AG04449 (cell line): ENCODE results near the gene TSC1.
"Not testable (repeated sequence)": the region's sequence is repeated elsewhere in the genome, so short reads cannot be mapped to it uniquely, and the experiment has no call there.

Experiments
- CTCF ChIA-PET: fragments of 350-600 bp; formaldehyde crosslinking; extraction: SDS; loops from one replicate; lab custom pipeline; 2021; ENCODE audit warnings: antibody characterized with exemption; lab: Yijun Ruan, JAX
- POLR2A ChIA-PET: fragments of 400-600, 350-600 bp; formaldehyde crosslinking; extraction: SDS; loops from one replicate; lab custom pipeline; 2020; ENCODE audit warnings: antibody characterized with exemption, inconsistent platforms; lab: Yijun Ruan, JAX
- DNase-seq: peaks from one replicate; pipeline ENCODE4 v3.0.0-alpha.2; 2010; ENCODE audit warnings: low read depth, low spot score
- H3K4me3 ChIP-seq: 2 replicates; pipeline ENCODE4 v1.5.1; 2011; ENCODE audit warnings: low read depth, mild to moderate bottlenecking, control low read depth, low read length
- TF ChIP-seq, protein P1 (sequence below): IDR thresholded peaks from one replicate; pipeline ENCODE4 v1.5.1; 2011; ENCODE audit warnings: mild to moderate bottlenecking, moderate library complexity, low read length, control low read depth, inconsistent platforms; ENCODE audit not compliant: insufficient read depth; ENCODE audit errors: missing control alignments

The TSC1 gene

DNA sequence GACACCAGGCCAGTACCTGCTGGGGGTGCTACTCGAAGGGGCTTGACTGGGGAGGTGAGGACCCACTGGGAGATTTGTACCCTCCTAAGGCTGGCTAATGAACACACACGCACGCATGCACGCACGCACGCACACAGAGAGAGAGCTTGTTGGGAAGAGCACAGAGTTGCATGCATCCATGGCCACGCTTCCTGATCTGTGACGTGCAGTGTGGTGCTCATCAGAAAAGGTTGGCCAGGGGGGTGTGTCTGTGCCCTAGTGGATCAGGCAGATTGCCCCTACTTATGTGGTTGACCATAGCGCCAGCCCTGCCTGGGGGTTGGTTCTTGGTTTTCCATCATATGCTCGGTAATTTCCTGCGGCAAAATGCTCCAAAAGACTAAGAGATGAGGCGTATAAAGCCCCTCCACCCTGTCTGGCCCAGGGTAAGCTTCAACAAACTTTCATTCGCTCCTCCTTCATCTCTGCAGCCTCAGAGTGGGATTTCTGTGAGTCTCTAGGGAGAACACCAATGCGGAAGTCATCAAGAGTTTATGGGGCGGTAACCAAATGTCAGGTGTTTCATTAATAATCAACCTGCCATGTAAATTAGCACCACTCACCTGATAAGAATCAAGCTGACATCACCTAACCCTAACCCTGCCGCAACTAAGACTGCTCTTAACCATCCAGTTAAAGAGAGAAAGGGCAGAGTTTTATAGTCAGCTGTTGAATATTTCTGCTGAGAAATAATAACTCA is 26.1 kb upstream of the TSC1 start:
- no peak for DNase-seq
- no peak overlapping the region for H3K4me3 ChIP-seq
- CTCF ChIA-PET, result interaction anchor here (1.1 to 2.9 kb wide), 10 partner anchors 8 to 69 kb away, joined by 3 to 10 read pairs (median 4); partner anchors contain the start of gene TSC1
- POLR2A ChIA-PET, result no interaction called here
- TF ChIP-seq, protein P1, sequence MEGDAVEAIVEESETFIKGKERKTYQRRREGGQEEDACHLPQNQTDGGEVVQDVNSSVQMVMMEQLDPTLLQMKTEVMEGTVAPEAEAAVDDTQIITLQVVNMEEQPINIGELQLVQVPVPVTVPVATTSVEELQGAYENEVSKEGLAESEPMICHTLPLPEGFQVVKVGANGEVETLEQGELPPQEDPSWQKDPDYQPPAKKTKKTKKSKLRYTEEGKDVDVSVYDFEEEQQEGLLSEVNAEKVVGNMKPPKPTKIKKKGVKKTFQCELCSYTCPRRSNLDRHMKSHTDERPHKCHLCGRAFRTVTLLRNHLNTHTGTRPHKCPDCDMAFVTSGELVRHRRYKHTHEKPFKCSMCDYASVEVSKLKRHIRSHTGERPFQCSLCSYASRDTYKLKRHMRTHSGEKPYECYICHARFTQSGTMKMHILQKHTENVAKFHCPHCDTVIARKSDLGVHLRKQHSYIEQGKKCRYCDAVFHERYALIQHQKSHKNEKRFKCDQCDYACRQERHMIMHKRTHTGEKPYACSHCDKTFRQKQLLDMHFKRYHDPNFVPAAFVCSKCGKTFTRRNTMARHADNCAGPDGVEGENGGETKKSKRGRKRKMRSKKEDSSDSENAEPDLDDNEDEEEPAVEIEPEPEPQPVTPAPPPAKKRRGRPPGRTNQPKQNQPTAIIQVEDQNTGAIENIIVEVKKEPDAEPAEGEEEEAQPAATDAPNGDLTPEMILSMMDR, result no peak

DNA sequence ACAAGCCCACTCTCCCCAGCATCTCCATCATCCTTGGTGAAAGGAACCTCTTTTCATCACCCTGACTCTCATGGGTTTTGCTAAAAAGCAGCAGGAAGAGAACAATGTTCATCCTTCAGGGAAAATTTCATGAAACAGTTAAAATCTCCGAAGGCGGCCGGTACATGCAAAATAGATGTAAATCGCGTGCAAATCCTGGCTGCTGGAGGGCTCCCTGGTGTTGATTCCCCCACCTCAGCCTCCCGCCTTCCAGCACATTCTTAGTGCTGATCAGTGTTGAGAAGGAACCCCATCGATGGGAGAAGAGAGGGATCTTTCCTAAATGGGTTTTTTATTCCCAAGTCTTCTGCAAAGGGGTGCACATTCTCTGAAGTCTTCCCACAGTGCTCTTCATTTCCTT is 25.4 kb upstream of the TSC1 start:
- CTCF ChIA-PET, result interaction anchor here (1.2 to 2.9 kb wide), 5 partner anchors 11 to 68 kb away, joined by 3 to 10 read pairs (median 5); no protein-coding TSS in a partner anchor
- DNase-seq, result no peak
- H3K4me3 ChIP-seq, result no peak overlapping the region
- POLR2A ChIA-PET, result no interaction called here
- TF ChIP-seq, protein P1, result no peak

DNA sequence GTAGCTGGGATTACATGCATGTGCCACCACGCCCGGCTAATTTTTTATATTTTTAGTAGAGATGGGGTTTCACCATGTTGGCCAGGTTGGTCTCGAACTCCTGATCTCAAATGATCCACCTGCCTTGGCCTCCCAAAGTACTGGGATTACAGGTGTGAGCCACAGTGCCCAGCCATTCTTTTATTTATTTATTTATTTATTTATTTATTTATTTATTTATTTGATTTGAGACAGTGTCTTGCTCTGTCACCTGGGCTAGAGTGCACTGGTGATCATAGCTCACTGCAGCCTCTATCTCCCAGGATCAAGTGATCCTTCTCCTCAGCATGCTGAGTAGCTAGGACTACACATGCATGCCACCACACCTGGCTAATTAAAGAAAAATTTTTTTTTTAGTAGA is 23.5 kb upstream of the TSC1 start:
- CTCF ChIA-PET, POLR2A ChIA-PET, DNase-seq, H3K4me3 ChIP-seq: not testable (repeated sequence)

DNA sequence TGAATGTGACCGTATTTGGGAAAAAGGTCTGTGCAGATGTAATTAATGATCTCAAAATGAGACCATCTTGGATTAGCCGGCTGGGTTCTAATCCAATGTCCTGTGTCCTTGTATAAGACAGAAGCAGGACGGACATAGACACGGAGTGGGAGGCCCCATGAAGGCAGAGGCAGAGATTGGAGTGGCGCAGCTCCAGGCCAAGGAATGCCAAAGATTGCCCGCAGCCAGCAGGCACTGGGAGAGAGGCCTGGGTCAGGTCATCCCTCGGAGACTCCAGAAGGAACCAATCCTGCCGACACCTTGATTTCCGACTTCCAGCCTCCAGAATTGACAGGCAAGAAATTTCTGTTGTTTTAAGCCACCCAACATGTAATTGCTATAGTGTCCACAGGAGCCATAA is 21.1 kb upstream of the TSC1 start:
- TF ChIP-seq, protein P1, result no peak
- ChIA-PET CTCF (no interaction called here), POLR2A (no interaction called here)
- H3K4me3 ChIP-seq, result no peak overlapping the region
- DNase-seq, result no peak

DNA sequence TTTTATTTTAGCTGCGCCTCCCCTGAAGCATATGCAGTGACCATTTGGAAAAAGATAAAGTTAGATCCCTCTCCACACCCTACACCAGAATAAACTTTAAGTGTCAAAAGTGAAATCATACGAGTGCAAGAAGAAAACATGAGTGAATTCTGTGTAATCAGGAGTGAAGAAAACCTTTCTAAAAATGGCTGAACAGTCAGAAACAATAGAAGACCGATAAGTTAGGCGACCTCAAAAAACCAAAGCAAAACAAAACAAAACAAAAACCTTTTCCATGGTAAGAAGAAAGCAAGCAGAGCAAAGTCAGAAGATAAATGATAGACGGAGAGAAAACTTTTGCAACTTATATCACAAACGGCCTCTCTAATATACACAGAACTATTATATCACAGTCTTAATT is 16.6 kb upstream of the TSC1 start:
- no peak for DNase-seq
- CTCF ChIA-PET, result interaction anchor here (1.1 to 2.2 kb wide), 2 partner anchors 10 to 12 kb away, joined by 3 to 5 read pairs; no protein-coding TSS in a partner anchor
- TF ChIP-seq, protein P1, result no peak
- POLR2A ChIA-PET, result no interaction called here
- H3K4me3 ChIP-seq, result no peak overlapping the region

DNA sequence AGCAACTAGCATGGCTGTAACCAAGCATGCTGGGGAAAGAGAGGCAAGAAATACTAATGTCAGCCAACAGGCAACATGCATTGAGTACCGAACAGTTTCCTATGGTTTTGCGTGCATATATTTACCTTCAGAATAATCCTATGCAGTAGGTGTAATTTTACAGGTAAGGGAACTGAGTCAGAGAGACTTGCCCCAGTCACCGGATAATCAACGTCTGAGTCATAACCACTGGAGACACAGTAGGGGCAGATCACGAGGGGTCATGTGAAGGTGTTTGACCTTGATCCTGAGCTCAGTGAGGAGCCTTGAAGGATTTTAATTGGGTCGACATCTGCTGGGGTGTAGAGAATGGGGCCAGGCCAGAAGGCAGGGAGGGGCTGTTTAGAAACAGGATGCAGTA is 13.4 kb upstream of the TSC1 start:
- ChIA-PET POLR2A (no interaction called here), CTCF (interaction anchor here (1.0 to 1.6 kb wide), 4 partner anchors 15 to 72 kb away, joined by 3 to 4 read pairs (median 3); no protein-coding TSS in a partner anchor)
- DNase-seq, result no peak
- H3K4me3 ChIP-seq, result no peak overlapping the region
- TF ChIP-seq, protein P1, result no peak

DNA sequence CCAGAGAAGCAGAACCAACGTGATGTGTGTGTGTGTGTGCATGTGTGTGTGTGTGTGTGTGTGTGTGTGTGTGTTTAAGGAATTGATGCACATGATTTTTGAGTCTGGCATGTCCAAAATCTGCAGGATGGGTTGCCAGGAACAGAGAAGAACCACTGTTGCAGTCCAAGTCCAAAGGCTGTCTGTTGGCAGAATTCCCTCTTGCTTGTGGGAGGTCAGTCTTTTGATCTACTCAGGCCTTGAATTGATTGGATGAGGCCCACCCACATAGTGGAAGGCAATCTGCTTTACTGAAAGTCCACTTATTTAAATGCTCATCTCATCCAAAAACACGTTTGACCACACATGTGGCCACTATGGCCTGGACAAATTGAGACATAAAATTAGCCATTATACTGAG is 11.4 kb upstream of the TSC1 start:
- DNase-seq, result no peak
- no peak overlapping the region for H3K4me3 ChIP-seq
- ChIA-PET POLR2A (no interaction called here), CTCF (interaction anchor here (0.6 to 1.6 kb wide), 3 partner anchors 21 to 67 kb away, joined by 3 to 6 read pairs (median 3); no protein-coding TSS in a partner anchor)
- TF ChIP-seq, protein P1, result no peak
